GM21717 (cell line): ENCODE results near the gene IGFBP5.

ENCODE experiments used
- ATAC-seq: cut with Tn5 transposase; IDR thresholded peaks from one replicate; pipeline ENCODE4 v1.9.1; 2021; ENCODE audit warnings: mild to moderate bottlenecking, moderate library complexity; ENCODE audit not compliant: unreplicated experiment

Gene IGFBP5

DNA sequence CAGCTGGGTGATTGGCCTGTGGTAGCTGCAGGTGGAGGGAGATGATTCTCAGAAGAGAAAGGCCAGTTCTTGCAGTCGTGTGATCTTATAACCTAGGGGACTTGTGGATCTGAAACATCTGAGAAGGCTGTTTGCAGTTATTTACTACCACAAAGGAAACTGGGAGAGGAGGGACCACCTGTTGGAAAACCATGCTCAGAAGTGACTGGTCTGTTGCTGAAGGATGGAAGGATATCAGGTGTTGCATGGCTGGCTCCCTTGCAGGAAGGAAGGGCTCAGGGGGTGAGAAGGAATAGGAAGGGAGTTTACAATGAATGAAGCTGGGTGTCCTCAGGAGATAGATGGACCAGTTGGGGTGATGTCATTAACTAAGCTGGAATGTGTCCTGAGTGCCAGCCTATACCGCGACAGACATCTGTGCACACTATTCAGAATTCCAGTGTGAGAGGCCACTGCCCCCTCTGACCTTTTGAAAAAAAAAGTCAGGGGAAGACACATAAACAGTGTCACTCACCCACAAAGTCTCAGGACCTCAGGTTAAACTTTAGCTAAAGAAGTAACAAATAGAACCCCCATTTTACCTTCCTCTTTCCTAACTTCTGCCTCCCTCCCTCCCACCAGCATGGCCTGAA lies 44.6 kb downstream of the IGFBP5 start:
- ATAC-seq = no peak

DNA sequence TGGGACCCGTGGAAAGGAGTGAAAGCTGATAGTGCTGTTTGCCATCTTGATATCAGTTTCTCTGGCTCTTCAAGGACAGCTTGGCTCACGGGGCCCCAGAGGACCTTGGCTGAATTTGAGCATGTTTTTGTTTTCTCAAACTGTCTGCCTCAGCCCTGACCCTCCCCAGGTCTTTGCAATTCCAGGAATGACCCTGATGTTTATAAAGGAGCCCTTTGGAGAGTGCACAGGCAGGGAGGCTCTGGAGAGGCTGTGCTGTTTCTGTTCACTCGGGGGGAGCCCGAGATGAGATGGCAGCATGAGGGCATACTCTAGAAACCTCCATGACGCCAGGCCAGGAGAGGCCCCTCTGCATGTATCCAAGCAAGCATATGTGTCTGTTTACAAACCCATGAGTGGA lies 45.8 kb downstream of the IGFBP5 start:
- ATAC-seq = no peak

DNA sequence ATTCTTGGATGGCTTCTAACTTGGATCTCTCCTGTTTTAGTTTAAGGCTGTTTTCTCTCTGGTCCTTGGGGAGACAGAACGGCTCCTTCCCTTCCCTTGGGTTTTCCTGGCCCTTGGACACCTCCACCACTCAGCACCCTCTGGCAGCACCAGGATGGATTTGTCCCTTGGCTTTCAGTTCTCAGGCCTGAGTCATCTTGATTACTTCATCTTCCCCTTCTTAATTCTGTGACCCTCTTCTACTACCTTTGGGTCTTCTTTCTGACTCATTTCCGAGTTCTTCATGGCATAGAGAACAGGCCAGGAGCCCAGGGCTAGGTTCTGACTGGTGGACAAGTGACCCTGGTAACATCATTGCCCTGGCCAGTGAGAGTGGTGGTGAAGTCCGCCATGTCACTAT lies 47.2 kb downstream of the IGFBP5 start:
- ATAC-seq = no peak

DNA sequence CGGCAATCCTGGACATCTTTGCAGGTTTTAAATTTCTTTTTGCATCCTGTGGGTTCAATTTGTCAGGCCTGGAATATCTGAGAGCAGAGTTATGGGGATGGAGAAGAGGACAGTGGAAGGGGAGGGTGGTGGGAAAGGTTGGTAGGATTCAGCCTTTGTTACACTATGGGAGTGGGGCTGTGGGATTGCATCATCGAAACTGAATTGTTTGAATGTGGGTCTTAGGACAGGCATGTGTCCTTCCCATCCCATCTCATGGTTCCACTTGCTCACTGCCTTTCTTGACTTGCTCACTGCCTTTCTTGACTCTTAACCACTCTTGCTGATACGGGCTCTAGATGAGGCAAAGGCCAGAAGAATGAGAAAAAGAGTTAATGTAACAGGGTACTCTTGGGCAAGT lies 49.2 kb downstream of the IGFBP5 start:
- no peak for ATAC-seq

DNA sequence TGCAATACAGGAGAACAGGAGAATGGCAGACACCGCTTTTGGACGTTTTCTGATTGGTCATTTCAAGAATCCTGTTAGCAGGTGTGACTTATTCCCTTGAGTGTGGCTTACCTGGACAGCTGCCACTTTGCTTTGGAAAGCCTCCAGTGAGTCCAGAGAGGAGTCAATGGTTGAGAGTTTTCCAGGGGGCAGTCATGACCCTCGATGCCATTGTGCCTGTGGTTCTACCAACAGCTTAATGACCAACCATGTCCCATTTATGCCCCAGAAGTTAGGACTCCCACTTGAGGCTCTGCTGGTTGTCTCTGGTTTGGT lies 49.8 kb downstream of the IGFBP5 start:
- no peak for ATAC-seq

DNA sequence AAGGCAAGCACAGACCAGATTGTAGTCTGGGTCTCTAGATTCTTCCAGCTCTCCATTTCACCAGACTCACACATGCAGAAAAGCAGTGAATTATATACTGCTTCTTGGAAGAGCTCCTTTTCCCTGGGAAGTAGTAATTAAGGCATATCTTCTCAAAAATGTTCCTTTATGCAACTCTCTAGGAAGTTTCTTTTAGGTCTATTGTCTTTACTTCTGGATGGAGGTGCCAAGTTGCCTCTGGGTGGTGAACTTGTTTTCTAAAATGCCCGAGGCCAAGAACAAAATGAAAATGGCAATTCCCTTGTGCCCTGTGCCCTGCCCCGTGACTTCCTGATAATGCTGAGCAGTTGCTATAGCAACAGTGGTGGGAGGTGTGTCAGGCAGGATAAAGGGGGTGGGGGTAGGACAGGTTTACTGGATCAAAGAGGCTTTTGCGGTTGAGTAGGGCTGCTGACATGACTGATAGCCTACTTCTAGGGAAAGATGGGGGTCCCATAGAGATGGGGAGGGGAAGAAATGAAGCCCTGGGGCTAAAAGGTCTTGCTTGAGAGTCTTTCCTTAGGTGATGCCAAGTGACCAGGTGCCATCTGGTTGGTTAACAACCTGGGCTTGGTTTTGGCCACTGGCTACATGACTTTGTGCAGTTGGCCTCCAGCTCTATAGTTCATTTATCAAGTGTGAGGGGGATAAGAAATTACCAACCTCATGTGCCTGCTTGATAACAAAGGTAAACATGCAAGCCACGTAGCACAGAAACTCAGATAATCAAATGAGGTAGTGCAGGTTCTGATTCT lies 50.3 kb downstream of the IGFBP5 start:
- no peak for ATAC-seq

DNA sequence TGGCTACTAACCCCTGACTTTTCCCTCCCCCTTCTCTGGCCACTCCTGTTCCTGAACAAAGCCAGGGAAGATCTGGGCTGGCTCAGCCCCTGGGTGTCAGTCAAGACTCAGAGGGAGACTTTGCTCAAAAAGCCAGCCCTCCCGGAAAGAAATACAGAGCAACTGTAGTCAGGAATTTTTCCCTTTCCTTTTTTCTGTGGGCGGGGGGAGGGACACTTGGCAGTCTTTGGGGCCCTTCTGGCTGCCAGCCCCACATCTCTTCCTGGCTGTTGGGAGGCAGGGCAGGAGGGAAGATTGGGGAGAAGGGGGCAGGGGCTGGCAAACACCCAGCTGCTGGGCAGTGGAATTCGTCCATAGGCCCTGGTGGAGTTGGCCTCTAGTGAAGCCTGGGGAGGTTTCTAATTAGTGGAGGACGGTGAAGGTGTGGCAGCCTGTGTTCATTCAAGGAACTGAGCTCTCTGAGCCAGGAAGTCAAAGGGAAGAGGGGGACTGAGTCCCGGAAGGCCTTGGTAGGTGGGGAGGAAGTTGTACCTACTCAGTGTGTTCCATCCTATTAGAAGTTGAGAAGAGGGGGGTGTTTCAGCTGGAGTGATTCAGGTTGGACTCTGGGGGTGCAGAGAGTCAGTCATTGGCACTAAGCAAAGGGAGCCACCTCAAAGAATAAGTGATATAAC lies 51.2 kb downstream of the IGFBP5 start:
- no peak for ATAC-seq

DNA sequence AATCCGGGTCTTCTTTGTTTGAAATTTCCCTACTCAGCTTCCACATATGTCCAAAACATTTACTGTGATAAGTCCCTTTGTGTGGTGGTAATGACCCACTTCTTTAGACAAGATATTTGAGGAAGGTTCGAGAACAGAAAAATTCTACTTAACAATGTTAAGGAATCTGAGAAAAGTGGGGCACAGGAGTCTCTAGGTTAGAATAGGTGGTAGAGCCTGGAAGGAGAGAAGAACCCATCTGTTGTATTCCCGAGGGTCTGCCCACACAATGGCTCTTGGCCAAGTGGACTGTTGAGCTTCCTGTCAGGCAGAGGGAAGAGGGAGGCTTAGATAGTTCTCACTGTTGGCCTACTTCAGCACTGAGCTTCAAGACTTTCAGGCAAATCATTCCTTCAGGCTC lies 57.9 kb downstream of the IGFBP5 start:
- no peak for ATAC-seq

DNA sequence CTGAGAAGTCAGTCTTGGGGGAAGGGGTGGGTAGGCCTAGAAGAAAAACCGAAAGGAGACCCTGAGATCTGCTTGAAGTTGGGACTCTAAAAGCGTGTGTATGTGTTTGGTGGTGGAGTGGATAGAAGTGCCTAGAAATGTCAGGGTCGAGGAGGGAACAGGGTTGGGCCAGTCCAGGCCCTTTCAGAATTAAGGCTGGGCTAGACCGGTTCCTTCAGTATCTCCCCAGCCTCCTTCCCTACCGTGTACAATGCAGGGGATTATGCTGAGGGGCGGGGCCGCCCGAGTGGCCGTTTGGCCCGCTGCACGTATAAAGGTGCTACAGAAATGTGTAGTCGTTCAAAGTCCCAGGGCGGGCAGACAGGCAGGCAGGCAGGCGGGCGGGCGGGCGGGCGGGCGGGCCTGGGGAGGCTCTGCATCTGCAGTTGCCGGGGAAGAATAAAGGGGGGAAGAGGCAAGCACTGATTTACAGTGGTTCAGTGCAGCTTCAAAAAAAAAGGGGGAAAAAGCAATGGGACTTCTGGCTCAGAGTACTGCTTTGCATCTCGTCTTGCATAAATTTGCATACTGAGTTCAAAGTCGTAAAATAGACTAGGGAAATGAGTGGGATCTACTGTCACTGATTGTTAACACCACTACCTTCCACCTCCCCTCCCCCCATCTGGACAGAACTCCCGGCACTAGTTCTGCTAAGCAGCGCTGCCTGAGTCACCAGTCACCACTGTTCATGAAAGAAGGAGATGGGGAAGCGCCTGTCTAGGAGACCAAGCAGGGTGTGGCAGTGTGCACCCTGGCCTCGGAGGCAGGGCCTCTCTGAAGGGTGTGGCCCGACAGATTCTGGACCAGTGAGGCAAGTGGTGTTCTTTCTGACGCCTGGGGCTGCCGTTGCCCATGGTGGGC lies 58.5 kb downstream of the IGFBP5 start:
- no peak for ATAC-seq

DNA sequence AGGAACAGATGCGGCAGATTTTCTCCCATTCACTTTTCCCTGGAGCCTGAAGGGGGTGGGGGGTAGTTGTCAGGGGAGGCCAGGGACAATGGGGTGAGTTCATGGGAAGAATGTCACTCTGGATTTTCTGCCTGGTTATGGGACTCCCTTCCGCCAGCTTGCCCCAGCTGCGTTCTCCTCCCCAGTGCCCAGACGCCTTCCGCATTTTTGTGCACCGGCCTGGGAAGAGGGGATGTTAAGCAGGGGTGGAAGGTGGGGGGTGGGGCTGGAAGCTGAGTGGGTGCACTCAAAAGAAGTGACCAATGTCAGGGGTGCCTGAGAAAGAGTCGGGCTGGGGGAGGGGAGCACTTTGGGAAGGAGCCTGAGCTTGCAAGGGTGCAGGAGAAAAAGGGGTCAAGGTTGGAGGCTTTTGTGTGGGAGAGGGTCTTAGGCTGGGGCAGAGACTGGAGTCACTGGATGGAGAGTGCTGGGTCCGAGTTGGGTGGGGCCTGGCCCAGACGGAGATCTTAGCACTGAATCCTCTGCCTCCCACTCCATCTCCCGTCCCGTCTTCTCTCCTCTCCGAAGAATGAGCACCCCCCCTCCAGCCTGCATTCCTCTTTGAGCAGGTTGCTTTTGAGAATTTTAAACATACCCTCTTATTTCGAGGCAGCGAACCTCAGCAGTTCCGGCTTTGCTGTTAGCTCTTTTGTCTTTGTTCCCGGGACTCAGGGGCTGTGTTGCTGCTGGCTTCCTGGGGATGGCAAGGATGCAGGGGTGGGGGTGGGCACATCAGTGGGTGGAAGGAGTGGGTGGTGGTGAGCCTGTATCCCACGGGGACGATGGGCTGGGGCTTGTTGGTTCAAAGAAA lies 59.4 kb downstream of the IGFBP5 start:
- no peak for ATAC-seq

DNA sequence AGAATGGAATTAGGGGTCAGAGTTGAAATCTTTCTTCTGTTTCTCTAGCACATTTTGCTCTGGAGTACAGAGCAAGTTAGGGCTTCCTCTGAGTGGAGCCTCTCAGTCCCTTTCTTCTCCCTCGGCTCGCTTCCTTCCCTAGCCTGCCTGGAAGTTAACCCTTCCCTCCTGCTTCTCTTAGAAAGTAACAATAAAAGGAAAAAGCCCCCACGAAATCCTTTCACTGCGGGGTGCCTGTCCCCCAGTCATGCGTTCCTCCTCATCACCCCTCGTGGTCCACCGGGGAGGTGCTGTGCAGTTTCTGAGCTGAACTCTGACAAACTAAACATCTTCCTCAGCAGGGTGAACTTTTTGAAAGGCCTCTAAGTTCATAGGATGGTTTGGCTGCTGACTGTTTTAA lies 60.2 kb downstream of the IGFBP5 start:
- ATAC-seq = no peak

DNA sequence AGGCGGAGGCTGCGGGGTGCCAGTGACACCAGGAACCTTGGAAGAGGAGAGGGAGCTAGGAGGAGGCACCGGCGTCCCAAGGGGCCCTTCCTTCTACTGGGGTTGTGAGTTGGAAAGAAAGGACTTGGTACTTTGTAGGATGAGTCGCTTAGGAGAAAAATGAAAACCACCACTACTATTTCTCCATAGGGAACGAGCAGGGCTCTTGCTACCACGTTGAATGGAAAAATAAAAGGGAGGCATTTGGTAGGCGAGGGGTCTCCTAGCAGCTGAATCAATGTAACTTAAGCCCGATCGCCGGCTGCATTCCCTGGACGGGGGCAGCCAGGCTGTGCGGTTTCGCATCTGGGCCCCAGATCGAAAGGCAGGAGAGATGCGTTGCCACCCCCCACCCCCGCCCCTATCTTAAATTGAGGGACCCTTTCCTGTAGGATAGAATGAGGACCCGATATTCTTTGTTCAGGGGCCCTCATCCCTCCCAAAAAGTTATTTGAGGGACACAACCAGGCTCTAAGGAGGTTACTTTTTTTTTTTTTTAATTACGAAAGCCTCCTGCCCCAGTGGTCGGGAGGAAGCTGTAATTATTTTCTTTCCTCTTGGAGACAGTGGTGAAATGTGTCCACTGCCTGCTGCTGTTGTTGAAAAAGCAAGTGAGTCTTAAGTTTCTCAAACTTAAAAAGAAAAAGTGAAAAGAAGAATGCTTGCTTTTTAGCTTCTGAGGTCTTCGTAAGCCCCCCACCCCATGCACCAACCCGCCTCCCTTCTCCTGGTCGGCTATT lies 60.8 kb downstream of the IGFBP5 start:
- no peak for ATAC-seq

DNA sequence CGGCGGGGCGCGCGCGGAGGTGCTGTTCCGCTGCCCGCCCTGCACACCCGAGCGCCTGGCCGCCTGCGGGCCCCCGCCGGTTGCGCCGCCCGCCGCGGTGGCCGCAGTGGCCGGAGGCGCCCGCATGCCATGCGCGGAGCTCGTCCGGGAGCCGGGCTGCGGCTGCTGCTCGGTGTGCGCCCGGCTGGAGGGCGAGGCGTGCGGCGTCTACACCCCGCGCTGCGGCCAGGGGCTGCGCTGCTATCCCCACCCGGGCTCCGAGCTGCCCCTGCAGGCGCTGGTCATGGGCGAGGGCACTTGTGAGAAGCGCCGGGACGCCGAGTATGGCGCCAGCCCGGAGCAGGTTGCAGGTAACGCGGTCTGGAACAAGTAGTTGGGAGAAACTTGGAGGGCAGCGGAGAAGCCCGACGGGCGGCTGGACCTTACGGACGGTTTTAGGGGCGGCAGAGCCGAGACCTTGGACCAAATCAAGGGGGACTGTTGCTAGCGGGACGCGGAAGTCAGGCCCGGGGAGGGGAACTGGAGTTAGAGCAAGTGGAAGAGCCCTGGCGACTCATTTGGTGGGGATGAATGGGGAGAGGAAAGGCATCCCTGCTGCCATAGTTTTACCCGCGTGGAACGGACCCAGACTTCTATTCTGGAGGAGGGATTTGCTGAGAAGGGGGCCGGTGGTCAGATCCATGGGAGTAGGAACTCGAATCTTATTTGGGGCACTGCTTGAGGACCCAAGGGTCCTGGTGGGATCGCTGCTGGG lies 61.6 kb downstream of the IGFBP5 start:
- ATAC-seq = no peak

DNA sequence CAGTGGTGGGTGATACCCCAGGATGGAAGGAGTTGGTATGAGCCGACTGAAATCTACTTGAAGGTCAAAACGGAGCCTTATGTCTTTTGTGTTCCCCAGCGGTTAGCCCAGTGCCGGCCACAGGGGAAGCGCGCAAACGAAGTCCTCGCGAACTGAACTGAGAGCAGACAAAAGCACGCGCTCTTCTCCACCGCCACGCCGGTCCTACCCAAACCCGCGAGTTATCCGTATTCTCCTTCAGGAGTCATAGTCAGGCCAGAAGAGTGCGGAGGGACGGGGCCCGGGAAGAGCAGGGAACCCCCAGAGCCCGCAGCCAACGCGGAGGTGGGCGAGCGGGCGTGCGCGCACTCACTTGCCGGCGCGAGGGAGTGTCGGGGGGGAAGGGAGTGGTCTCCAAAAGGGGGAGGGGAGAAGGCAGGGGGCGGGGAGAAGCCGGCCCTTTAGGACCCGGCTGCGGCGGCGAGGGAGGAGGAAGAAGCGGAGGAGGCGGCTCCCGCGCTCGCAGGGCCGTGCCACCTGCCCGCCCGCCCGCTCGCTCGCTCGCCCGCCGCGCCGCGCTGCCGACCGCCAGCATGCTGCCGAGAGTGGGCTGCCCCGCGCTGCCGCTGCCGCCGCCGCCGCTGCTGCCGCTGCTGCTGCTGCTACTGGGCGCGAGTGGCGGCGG lies 62.3 kb downstream of the IGFBP5 start, which contains the start of gene IGFBP2:
Gene IGFBP2 (plus strand): TSS at position 469 of the 664 bp plus-strand sequence. CDS start 104 bp downstream, at position 573.
- no peak for ATAC-seq

DNA sequence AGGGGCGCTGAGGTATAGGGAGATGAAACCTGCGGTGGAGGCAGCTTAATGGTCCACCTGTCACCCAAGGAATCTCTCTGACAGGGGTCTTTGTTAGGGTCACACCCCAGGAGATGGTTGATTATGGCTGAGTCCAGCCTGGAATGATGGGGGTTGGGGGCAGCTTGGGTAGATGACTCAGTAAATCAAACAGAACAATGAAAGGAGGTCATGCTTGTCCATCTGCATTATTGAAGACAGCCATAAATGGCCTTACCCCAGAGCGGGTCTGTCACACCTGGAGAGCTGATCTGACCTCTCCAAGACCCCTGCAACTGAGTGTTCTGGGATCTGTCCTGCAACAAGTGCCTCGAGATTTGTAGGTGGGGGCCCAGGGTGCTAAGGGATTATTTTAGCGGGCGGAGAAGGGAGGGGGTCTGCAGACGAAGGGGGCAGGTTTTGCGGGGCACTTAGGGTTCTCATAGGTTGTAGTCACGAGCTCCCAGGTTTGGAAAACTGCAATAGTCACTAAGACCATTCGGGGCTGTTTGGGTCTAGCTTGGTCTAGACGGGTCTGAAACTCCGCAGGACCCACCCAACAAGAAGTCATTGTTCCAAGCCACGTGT lies 62.9 kb downstream of the IGFBP5 start:
- no peak for ATAC-seq

DNA sequence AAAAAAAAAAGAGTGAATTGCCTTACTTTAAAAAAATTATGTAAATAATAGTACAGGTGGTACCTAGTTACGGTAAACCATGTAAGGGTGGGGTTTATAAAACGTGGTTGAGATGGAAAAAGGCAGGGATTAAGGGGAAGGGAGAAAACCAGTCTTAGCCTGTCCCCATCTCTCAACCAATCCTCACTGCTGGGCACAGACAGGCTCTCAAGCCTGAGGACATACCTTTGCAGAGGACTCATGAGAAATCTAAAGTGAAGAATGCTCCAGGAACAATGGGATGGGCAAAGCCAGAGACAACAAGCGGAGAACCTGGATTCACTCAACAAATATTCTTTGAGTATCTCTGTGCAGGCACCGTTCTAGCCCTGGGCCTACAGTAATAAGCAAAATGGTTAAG lies 65.6 kb downstream of the IGFBP5 start:
- ATAC-seq = no peak

DNA sequence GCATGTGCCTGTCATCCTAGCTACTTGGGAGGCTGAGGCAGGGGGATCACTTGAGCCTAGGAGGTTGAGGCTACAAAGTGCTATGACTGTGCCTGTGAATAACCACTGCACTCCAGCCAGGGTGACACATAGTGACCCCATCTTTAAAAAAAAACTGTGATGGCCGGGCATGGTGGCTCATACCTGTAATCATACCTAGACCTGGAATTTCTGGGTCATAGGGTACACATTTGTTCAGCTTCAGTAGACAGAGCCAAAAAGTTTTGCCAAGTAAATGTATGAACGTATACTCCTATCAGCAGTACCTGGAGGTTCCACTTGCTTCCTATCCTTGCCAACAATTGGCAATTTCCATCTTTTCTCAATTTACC lies 68.5 kb downstream of the IGFBP5 start:
- no peak for ATAC-seq
